Measurements from ENCODE around the gene ITGA8. TPM values are rescaled to one million over a fixed set of nuclear protein-coding genes. Genes with fewer than 3 reads are reported as not detected.

Gene ITGA8
- total and polyA plus RNA-seq, 2 of the 13 experiments (the other 11 are each of a cell fraction or from before 2014, with no cell fraction given) = not detected

DNA sequence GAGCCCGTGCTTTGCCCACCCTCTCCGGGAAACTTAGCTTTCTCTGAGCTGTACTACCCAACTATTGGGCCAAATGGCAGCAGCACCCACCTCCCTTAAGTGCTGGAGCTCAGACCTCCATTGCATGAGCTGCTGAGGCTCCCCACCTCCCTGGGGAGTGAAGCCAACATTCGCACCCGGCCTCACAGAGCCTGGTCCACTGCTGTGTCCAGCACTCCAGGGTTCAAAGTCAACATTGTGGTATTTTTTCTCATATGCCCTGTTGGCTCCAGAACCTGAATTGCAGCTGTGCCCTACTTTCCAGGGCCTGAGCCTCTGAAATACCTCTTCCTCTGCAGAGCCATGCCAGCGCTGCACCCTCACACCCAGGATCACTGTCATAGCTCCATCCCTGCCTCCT lies 29.7 kb downstream of the ITGA8 start:
- H4K20me1 ChIP-seq (ENCODE audit: insufficient read depth, low read length) = no peaks in the 10 kb centered on the region
- no peaks in the 10 kb centered on the region for H3K79me2 ChIP-seq (ENCODE audit: insufficient read depth, low read length)
- H3K27ac ChIP-seq (ENCODE audit: extremely low read length, insufficient read depth, low read length) = no peak overlapping the region
- no peak overlapping the region for H3K4me2 ChIP-seq (ENCODE audit: low read depth, low read length)
- intact Hi-C loops (cut with micrococcal nuclease; ENCODE audit: unreplicated experiment) (no loop called here), in situ Hi-C loops (cut with HindIII; ENCODE audit: extremely low pct_ligation_motif_present, low pct_unique_long_range_greater_than_20kb) (no loop called here)
- no peak for DNase-seq (ENCODE audit: low spot score)
- TF ChIP-seq NR3C1 (CRISPR knock-in tag; IDR thresholded peaks at IDR 0.05) (no peak), ZNF556 (CRISPR knock-in tag; IDR thresholded peaks at IDR 0.05; ENCODE audit: borderline replicate concordance) (no peak), CEBPG (CRISPR knock-in tag; IDR thresholded peaks at IDR 0.05) (no peak), GABPA (IDR thresholded peaks at IDR 0.05; ENCODE audit: low read depth, low read length) (no peak), GABPA (CRISPR knock-in tag; IDR thresholded peaks at IDR 0.05; ENCODE audit: low read depth) (no peak), RNF2 (conservative IDR thresholded peaks at IDR 0.05; ENCODE audit: low read depth) (no peak), HNRNPLL (IDR thresholded peaks at IDR 0.05; ENCODE audit: low read depth, low read length, poor library complexity, severe bottlenecking) (no peak)
- TF ChIP-seq, protein P1, sequence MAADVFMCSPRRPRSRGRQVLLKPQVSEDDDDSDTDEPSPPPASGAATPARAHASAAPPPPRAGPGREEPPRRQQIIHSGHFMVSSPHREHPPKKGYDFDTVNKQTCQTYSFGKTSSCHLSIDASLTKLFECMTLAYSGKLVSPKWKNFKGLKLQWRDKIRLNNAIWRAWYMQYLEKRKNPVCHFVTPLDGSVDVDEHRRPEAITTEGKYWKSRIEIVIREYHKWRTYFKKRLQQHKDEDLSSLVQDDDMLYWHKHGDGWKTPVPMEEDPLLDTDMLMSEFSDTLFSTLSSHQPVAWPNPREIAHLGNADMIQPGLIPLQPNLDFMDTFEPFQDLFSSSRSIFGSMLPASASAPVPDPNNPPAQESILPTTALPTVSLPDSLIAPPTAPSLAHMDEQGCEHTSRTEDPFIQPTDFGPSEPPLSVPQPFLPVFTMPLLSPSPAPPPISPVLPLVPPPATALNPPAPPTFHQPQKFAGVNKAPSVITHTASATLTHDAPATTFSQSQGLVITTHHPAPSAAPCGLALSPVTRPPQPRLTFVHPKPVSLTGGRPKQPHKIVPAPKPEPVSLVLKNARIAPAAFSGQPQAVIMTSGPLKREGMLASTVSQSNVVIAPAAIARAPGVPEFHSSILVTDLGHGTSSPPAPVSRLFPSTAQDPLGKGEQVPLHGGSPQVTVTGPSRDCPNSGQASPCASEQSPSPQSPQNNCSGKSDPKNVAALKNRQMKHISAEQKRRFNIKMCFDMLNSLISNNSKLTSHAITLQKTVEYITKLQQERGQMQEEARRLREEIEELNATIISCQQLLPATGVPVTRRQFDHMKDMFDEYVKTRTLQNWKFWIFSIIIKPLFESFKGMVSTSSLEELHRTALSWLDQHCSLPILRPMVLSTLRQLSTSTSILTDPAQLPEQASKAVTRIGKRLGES (CRISPR knock-in tag; IDR thresholded peaks at IDR 0.05; ENCODE audit: borderline replicate concordance) = no peak
- TF ChIP-seq, protein P2, sequence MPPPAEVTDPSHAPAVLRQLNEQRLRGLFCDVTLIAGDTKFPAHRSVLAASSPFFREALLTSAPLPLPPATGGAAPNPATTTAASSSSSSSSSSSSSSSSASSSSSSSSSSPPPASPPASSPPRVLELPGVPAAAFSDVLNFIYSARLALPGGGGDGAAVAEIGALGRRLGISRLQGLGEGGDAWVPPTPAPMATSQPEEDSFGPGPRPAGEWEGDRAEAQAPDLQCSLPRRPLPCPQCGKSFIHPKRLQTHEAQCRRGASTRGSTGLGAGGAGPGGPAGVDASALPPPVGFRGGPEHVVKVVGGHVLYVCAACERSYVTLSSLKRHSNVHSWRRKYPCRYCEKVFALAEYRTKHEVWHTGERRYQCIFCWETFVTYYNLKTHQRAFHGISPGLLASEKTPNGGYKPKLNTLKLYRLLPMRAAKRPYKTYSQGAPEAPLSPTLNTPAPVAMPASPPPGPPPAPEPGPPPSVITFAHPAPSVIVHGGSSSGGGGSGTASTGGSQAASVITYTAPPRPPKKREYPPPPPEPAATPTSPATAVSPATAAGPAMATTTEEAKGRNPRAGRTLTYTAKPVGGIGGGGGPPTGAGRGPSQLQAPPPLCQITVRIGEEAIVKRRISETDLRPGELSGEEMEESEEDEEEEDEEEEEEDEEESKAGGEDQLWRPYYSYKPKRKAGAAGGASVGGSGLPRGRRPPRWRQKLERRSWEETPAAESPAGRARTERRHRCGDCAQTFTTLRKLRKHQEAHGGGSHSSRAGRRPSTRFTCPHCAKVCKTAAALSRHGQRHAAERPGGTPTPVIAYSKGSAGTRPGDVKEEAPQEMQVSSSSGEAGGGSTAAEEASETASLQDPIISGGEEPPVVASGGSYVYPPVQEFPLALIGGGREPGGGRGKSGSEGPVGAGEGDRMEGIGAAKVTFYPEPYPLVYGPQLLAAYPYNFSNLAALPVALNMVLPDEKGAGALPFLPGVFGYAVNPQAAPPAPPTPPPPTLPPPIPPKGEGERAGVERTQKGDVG (CRISPR knock-in tag; IDR thresholded peaks at IDR 0.05; ENCODE audit: borderline replicate concordance) = no peak
- H3K9me3 ChIP-seq (ENCODE audit: low read length) = no peaks in the 10 kb centered on the region
- no peak for ATAC-seq
- H2AFZ ChIP-seq (ENCODE audit: low read length) = no peak overlapping the region
- WGBS (ENCODE audit: low lambda C conversion rate) = 0% methylated on average over 1 of the region's 5 CpGs
- H3K4me1 ChIP-seq (ENCODE audit: insufficient read depth, low read length) = no peaks in the 10 kb centered on the region
- H3K27me3 ChIP-seq (ENCODE audit: control insufficient read depth in 1 of 2, insufficient read depth in 2 of 2, low read length in 2 of 2) = peaks cover 0 to 7% of the 10 kb centered on the region in 2 experiments; a peak in 1 of 5 replicates
- H3K9ac ChIP-seq (ENCODE audit: insufficient read depth, low read depth, low read length) = no peak overlapping the region
- no TSS peak for BruUV-seq (replicated peaks)
- no peak for FAIRE-seq
- H3K36me3 ChIP-seq (replicated peaks in 1 of 2; ENCODE audit: control insufficient read depth in 1 of 2, insufficient read depth in 2 of 2, low read length in 2 of 2) = no peaks in the 10 kb centered on the region
- ChIA-PET POLR2A (no interaction called here), CTCF (ENCODE audit: low intra/inter-chr PET ratio, low total read pairs) (no interaction called here)
- no peak overlapping the region for H3K4me3 ChIP-seq (replicated peaks in 1 of 3; ENCODE audit: insufficient read depth in 1 of 3, low read depth in 2 of 3, low read length in 3 of 3)

All from HepG2 (cell line).